NCI-H748 (cell line): ENCODE measurements around the gene CUL1.
A peak's percentile ranks its signal among the peaks of the same experiment; 100 is the strongest.
"Not testable (repeated sequence)": the region's sequence is repeated elsewhere in the genome, so short reads cannot be mapped to it uniquely, and the experiment has no call there.

Source experiments
- DNase-seq: peaks from one replicate; lab custom pipeline; 2025; ENCODE audit not compliant: unreplicated experiment; lab: John Stamatoyannopoulos, UW

CUL1 gene

DNA sequence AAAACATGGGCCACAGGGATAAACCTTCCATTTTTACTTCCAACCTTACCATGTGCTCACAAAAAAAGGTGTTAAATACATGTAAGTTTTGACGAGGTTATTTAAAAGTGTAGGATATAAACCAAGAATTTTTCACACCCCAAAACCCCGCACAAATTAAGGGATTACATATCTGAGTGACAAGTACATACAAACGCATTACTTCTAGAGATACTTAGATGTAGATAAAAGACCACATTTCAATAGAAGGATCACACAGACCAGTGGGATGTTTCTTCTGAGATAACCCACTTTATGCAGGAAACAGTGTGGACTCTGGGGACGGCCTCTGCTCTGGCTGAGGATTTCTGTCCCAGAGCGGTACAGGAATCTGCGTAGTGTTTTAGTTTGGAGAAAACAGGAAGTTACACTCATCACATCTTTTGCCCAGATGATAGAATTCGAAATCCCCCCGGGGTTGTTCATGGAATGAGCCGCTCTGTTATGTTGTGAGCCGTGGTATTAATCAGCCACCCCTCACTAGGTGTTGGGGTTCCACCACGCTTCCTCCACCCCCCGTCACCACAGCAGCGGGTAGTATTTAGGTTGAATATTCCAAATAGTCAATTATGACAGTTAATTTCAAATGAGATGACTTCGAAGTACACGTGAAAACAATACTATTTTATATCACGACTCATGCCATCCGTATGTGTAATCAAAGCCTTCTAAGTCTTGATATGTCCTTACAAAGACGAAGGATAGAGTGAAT is 1.3 kb upstream of the CUL1 start:
- no peak for DNase-seq

DNA sequence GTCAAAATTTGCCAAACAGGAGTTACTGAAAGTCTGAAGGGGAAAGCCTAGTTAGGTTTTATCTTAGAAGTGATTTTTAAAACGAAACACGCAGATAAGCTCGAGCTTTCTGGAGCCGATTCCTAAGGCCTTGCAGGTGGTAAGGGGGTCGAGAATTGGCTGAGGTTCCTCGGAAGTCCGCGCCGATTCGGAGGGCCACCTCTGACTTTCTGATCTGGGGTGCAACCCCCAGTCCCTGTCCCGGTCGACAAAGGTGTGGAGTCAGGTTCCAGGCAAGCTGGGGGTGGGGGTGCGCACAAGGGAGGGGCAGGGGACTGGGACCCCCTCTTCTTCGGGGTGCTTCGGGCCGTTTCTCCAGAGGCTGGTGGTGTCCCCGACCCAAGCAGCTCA is 701 bp upstream of the CUL1 start:
- peak; percentile 54 for DNase-seq

DNA sequence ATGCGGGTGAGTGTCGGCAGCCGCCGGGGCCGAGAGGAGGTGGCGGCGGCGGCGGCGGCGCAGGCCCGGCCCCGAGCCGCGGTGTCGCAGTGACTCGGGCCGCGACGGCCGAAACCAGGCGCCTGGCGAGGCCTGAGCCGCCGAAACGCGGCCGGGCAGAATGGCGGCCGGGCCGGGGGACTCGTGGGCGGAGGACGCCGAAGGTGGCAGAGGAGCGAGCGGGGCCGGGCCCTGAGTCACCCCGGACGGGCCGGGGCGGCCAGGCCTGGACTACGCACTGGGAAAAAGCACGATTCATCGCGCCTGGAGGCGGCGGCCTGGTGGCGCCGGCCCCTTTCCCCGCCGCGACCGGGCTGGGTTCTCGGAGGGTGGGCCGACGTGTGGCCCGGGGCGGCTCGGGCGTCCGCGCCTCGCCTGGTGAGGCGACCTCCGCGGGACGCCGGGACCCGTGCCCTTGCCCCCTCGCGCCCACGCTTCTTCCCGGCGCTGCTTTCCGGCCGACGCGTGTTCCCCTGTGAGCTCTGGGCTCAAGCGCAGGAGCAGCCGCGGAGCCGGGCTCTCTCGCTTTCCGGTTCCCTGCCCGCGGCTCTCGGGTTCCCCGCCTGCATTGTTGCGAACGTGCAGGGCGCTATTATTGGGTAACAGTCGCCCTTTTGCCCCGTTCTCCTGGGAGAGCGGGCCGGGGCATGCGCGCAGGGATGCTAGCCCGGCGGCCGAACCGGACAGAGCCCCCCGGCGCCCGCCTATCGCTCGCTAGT is 500 bp downstream of the CUL1 start:
- peak; percentile 68 for DNase-seq

DNA sequence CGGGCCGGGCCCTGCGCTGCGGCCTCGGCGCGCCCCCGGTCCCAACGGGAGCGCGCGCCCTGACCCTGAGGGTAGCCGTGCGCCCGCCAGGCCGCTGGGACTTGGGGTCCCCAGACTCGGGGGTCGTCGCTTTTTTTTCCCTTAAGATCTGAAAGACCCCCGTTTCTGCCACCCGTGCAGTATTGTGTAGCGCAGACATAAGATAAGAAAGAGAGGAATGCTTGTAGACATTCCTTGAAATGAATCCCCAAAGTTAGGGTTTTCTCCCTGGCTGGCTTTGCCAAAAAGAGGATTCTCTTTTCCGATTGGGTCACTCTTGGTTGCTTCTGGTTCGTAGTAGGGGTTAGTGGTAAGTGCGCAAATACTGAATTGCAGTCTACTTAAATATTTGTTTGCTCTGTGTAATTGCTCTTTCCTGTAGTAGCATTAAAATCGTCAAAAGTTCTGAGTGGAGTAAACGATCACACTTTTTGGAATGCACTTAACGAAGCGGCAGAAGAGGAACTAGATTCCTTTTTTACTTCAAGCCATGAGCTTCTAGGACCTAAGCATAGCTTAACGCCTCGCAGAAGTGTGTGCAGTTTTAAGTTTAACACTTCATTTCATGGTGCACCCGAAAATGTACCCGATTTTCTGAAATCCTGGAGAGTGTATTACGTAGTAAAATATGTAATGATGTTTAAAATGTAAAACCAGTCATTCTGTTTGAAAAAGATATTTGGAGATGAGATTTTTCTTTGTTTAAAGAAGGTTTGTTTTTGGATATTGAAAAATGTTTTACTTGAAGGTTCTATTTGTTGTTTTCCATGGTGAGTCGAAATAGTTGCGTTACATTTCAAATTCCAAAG is 1.3 kb downstream of the CUL1 start:
- DNase-seq, result peak; percentile 48

DNA sequence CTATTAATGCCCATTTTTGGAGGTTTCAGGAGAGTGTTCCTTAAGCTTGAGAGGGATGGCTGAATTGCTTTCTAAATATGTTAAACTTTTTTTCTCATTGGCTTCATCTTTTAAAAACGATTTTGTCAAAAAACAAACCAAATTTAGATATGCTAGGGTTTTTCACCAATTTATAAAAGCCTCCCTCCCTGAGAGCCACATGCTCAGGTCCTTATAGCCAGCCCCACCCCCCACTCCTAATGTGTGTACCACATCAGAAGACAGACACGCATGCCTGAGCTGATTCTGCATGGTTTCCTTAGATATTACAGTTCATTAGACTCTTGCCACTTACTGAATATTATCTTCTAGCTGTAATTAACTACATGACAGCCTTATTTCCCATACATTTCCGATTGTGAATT is 2.0 kb downstream of the CUL1 start:
- no peak for DNase-seq

DNA sequence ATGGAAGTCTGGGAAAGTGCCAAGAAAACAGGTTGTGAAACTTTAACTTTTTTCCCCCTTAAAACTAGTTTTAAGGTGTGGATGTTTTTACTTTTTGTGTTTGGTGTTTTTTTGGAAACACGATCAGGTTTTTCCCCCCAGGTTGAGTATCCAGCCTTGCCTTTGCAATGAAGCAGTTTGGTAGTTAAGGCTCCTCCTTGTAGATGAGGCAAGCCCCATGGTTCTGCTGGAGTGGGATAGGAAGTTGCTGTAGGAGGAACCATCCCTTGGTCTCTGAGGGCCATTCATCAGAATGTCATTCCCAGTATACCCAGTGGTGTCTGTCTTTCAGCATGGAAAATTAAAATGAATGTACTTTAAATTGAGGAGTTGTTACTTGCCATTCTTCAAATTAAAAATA is 2.7 kb downstream of the CUL1 start:
- DNase-seq, result no peak

DNA sequence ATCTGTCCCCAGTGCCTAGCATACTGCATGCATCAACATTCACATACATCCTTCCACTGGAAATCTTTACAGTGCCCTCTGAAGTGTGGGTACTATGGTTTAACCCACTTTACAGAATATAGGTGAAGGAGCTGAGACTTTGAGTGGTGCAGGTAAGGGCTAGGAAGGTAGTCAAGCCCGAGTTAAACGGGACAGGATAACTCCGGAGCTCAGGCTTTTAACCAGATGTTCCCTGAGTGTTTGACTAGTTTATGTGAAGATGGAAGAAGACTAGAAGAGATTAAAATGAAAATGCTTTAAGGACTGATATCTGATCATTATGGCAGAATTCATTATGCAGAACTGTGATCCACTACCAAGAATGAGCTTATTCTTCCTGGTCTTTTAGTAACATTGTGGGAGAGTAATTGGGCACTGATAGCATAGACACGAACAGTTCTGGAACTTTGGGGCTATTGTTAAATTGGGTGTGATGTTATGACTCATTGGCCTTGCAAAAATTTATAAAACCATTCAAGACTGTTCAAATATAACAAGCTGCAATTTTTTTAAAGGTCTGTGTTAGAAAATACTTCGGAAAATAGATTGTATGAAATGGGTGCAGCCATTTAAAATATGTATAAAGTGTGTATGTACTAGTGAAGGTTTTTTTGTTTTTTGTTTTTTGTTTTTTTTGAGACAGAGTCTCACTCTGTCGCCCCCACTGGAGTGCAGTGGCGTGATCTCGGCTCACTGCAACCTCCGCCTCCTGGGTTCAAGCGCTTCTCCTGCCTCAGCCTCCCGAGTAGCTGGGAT is 4.4 kb downstream of the CUL1 start:
- DNase-seq, result no peak

DNA sequence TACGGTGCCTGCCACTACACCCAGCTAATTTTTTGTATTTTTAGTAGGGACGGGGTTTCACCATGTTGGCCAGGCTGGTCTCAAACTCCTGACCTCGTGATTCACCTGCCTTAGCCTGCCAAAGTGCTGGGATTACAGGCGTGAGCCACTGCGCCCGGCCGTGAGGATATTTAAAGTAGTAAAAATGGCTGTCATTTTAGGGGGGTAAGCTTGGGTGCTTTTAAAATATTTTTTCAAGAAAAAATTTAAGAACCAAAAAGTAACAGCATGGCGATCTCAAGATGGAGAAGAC is 4.9 kb downstream of the CUL1 start:
- DNase-seq, result not testable (repeated sequence)

DNA sequence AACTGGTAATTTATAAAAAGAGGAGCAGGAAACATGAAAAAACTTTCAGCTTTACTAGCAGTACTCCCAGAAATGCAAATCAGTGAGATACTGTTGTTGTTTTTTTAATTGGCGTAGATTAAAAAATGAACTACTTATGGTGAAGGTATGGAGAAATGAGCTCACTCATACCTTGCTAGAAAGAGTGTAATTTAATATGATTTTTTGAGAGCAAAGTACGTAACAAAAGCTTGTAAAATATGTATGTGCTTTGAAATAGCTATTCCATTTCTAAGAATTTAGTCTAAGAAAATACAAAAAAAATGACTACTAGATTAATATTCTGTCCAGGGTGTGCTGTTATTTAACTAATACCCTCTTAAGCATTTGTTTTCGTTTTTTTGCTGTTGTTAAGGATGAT is 5.5 kb downstream of the CUL1 start:
- DNase-seq, result no peak

DNA sequence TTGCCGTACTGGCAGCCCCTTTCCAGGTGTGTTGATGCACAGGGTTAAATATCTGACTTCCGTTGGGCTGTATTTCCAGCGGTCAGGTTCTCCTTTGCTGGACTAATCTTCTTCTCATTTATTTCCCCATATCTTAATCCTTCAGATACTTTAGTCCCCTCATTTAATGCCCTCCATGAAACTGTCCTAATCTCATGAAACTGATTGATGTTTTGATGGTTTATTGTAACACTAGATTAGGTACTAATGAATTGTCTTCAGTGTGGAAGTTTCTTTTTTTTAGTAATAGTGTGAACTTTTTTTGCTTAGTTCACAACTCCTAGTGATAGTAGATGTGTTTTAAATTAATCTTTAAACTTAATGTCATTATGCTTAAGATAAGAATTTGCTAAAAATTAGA is 6.3 kb downstream of the CUL1 start:
- DNase-seq, result no peak

DNA sequence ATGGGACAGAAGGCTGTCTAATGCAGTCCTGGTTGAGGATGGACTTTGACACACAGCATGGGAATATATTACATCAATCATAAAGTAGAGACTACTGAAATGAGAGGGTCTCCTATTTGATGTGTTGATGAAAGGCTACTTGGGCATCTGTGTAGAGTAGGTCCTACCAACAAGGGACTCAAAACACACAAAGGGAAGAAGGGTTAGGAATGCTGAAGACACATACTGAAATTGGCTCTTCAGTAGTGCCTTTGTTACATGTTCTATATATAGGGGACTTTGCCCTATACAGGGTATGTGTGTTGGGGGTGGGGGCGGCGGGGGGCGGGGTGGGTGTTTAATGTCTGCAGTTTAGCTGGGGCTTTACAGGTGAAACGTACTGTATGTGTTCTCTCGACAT is 7.7 kb downstream of the CUL1 start:
- no peak for DNase-seq

DNA sequence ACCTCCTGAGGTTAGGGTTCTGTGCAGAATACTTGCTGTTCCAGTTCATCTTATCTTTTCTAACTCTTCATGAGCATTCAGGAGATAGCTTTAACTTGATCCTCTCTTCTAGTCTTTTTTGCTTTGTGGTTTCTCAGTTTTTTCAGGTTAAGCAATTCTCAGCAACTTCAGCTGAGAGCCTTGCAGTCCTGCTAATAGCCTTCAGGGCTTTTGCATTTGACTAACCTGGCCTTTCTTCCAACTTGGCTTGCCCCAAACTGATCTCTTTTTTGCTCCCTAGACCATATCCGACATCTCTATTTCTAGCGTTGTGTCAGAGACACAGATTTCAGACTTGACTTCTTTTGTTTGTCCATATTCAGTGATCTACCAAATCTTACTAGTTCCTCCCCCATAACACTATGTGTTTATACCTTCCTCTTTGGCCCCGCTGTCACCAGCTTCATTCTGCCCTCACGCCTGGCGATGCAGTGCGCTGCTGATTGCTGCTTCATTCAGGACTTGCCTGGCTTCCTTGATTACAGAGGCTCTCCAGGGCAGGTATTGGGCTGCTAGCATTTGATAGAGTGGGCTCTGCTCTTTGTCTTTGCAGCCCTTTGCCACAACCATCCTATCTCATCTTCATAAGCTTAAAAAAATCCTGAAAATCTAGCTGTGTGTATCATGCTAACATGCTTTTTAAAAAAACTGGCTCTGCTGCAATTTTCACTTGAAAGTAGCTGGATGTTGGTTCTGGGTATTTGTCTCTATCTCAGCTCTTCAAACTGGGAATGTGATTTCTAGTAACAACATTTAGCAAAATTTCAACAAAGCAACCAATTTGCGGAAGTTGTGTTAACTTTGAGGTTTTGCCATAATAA is 9.6 kb downstream of the CUL1 start:
- no peak for DNase-seq

DNA sequence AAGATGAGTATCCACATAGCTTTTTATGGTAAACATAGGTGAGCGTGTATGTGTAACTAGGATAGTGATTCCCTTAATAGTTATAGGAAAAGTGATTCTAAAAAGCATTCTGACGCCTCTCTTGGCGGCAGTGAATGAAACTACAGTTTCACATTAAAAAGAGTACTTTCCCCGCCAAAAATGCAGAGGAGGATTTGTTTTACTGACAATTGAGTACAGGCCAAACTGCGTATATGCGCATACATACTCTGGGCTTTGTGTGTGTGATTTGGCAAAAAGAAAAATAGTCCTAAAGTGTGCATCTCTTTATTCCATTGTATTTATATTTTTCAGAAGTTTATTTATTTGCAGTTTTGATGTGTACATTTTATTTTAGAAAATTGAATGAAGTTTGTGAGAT is 10.3 kb downstream of the CUL1 start:
- no peak for DNase-seq

DNA sequence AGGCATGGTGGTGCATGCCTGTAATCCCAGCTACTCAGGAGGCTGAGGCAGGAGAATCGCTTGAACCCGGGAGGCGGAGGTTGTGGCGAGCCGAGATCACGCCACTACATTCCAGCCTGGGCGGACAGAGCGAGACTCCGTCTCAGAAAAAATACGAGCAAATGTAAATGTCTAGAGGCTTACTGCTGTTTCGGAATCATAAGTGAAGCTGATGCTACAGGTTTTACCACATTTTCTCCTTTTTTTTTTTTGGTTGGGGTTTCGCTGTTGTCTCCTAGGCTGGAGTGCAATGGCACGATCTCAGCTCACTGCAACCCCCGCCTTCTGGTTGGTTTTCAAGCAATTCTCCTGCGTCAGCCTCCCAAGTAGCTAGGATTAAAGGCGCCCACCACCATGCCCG is 11.7 kb downstream of the CUL1 start:
- DNase-seq, result not testable (repeated sequence)

DNA sequence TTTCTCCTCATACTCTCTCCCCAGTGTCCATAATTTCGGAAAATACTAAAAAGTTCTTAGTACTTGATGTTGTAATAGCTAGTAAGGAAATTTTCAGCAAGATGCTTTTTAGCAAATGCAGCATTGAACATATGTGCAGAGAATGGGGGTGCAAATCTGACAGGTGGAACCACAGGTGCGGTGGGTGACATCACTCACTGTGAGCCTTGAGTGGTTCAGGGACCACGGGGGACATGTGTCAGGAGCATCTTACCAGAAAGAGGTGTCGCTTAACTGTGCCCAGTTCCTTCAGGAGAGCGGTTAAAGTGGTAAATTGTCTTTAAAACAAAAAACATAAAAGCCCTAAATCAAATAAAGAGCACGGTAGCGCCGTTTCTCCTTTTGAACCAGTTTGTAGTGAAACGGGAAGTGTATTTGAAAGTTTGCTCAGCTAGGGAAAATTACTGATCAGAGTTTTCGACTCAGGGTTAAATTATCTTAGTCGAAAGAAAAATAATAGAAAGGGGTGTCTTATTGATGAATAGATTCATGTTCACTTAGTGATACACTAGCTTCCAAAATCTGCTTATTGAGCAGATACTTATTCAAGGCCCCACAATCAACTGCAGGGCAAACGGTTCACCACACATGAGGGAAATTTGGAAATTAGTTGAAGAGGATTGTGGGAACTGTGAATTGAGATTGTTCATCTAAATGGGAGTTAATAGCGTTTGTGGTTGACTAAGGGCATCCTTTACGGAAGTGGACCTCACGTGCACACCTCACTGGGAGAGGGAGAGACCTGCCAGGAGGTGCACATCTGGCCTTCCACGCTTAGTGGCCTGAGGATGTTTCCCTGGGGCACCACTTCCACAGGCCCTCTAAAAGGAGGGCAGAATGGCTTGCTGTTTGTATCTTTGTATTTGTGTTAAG is 12.7 kb downstream of the CUL1 start:
- DNase-seq, result no peak

DNA sequence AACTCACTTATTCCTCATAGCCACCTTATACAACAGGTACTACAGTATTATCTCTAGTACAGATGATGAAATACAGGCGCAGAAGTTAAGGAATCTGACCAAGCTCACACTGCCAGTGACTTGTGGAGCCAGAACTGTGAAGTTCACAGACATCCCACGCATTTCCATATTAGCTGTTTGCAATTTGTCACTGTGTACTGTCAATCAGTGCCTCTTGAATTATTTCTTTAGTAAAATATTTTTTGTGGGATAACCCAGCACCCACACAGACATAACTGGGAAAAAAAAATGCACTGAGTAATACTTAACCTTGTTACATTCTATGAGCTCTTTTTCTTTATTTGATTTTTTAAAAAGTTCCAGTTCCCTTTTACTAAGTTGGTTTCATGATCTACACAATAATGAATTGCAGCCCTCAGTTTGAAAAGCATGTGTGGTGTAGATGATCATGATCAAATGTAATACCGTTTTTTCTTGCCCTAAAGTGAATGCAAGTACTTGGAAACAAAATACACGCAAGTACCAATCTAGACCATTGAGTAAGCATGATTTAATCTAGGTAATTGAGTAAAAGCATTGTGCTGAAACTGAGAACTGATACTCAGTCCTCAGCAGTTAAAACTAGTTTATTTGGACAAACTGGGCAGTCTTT is 14.1 kb downstream of the CUL1 start:
- DNase-seq, result no peak

DNA sequence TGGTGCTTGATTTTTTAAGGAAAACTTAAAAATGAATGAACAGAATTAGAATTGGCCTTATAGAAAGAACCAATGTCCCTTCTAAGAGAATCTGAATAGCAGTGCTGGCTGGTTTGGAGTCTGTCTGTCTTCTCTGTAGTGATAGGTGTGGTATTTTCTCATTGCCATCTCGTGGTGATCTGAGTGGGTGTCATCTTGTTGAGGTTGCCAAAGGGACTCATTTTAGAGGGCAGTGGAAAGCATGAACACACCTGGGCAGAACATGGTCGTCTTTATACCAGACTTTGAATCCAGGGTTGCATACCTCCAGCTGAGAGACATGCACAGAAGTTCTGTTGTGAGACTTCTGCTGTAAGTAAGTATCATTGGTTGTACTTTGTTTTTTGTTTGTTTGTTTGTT is 15.8 kb downstream of the CUL1 start:
- DNase-seq, result no peak

DNA sequence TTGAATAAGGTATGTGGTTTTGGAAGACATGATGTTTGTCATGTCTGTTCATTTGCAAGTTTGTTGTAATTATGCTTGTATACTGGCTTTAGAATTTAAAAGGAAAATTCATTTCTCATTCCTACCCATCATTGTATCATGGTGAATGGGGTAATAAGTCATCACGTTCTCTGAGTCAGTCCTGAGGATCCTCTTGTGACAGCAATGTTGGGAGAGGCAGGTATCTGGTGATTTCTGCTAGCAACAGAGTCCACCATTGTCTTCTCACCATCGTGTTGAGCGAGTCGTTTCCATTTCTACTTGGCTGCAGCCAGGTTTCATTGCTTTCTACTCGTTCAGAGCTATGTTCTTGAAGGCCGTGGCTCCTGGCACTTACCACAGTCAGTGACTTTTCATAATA is 16.3 kb downstream of the CUL1 start:
- DNase-seq, result no peak
